Measurements from ENCODE around the gene DTD1.

- TF ChIP-seq CTCF (IDR thresholded peaks at IDR 0.05; ENCODE audit: low read length): no peak
- TF ChIP-seq EZH2 (IDR thresholded peaks at IDR 0.05; ENCODE audit: borderline replicate concordance, low read length): no peak
Measured at GRCh38 chr20:18747090-18747489, 159.2 kb downstream of the DTD1 start.
